ENCODE results near the gene MYO1H.

GRCh38 chr12:109432842-109433304 is 85.2 kb downstream of the MYO1H start:
- TF ChIP-seq CTCF (IDR thresholded peaks at IDR 0.05) (peak; percentile 99), ZFX (IDR thresholded peaks at IDR 0.05; ENCODE audit: borderline replicate concordance) (no peak)
